ENCODE data around the gene RREB1. TPM values are rescaled to one million over a fixed set of nuclear protein-coding genes. Genes with fewer than 3 reads are reported as not detected.
A peak's percentile ranks its signal among the peaks of the same experiment; 100 is the strongest.

RREB1 gene
- total RNA-seq, 3 donors from 2014 or later, result 64.9 to 85.9 (median 74.7) TPM

DNA sequence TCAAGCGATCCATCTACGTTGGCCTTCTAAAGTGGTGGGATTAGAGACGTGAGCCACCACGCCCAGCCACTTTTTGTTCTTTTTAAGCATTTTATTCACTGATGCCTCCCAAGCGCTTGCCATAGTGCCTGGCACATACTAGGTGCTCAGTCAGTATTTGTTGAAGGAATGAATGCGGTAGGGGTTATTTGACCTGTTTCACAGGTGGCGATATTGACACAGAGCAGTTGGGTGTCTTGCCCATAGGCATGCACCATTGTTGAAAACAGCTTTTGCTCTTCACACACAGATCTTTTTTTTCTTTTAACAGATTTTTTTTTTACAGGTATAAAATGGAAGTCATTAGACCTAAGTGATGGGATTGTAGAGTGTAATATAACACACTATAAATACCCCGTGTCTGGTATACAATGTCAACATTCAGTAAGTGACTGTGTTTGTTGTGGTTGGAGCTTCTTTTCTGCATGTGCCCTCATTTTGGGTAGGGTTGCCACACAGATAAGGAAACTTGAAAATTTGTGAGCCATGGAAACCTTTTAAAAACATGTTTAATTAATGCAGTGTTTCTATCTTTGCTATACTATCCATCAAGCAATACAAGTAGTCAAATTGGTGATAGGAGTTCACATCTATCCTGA lies 24.8 kb downstream of the RREB1 start:
- TF ChIP-seq, protein P1, sequence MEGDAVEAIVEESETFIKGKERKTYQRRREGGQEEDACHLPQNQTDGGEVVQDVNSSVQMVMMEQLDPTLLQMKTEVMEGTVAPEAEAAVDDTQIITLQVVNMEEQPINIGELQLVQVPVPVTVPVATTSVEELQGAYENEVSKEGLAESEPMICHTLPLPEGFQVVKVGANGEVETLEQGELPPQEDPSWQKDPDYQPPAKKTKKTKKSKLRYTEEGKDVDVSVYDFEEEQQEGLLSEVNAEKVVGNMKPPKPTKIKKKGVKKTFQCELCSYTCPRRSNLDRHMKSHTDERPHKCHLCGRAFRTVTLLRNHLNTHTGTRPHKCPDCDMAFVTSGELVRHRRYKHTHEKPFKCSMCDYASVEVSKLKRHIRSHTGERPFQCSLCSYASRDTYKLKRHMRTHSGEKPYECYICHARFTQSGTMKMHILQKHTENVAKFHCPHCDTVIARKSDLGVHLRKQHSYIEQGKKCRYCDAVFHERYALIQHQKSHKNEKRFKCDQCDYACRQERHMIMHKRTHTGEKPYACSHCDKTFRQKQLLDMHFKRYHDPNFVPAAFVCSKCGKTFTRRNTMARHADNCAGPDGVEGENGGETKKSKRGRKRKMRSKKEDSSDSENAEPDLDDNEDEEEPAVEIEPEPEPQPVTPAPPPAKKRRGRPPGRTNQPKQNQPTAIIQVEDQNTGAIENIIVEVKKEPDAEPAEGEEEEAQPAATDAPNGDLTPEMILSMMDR (IDR thresholded peaks at IDR 0.05), result no peak
- Histone ChIP-seq H3K36me3 (ENCODE audit: low read depth) (no peaks in the 10 kb centered on the region), H3K9me3 (no peaks in the 10 kb centered on the region), H3K4me3 (no peak overlapping the region), H3K4me1 (ENCODE audit: low read depth) (peaks cover 54% of the 10 kb centered on the region)
- DNase-seq, result no peak
- ATAC-seq, result no peak
- intact Hi-C loops (cut with DNase I, micrococcal nuclease), result no loop called here

GRCh38 chr6:7134999-7135745 lies 27.4 kb downstream of the RREB1 start:
- Histone ChIP-seq H3K4me3 (no peak overlapping the region), H3K36me3 (ENCODE audit: low read depth) (no peaks in the 10 kb centered on the region), H3K4me1 (ENCODE audit: low read depth) (peaks cover 63% of the 10 kb centered on the region), H3K9me3 (no peaks in the 10 kb centered on the region)
- no peak for DNase-seq
- TF ChIP-seq, protein P1 (IDR thresholded peaks at IDR 0.05), result no peak
- no peak for ATAC-seq
- intact Hi-C loops (cut with DNase I, micrococcal nuclease), result no loop called here

- DNase-seq (no peak), ATAC-seq (peak; percentile 23)
- Histone ChIP-seq H3K4me1 (ENCODE audit: low read depth) (peaks cover 61% of the 10 kb centered on the region), H3K4me3 (no peak overlapping the region), H3K9me3 (no peaks in the 10 kb centered on the region), H3K36me3 (ENCODE audit: low read depth) (no peaks in the 10 kb centered on the region)
- intact Hi-C loops (cut with DNase I, micrococcal nuclease), result no loop called here
- TF ChIP-seq, protein P1 (IDR thresholded peaks at IDR 0.05), result no peak
Measured at GRCh38 chr6:7135755-7136154, 28.0 kb downstream of the RREB1 start.

DNA sequence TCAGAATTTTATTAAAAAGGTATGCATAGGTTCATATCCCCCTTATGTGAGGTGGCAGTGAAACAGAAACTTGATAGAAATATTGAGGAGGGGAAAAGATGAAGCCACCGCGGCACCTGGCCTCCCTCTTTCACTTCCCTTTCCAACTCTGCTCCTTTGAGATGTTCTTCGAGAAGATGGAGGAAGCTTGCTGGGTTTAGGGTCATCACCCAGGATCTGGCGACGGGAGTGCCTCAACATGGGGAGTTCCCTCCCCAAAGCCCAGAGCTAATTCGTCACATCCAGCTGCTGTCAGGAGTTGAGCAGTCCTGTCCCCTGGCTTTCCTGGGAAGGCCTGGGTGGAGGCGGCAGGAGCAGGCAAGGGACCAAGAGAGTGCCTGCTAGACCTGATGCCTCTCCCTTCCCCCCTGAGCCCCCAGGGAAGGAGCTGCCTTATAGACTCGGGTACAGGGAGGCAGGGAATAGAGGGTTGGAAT lies 29.1 kb downstream of the RREB1 start:
- intact Hi-C loops (cut with DNase I, micrococcal nuclease), result no loop called here
- Histone ChIP-seq H3K9me3 (no peaks in the 10 kb centered on the region), H3K36me3 (ENCODE audit: low read depth) (no peaks in the 10 kb centered on the region), H3K4me1 (ENCODE audit: low read depth) (peaks cover 61% of the 10 kb centered on the region), H3K4me3 (no peak overlapping the region)
- TF ChIP-seq, protein P1 (IDR thresholded peaks at IDR 0.05), result no peak
- peak in 1 of 3 donors; percentile 54 for DNase-seq
- ATAC-seq, result no peak

DNA sequence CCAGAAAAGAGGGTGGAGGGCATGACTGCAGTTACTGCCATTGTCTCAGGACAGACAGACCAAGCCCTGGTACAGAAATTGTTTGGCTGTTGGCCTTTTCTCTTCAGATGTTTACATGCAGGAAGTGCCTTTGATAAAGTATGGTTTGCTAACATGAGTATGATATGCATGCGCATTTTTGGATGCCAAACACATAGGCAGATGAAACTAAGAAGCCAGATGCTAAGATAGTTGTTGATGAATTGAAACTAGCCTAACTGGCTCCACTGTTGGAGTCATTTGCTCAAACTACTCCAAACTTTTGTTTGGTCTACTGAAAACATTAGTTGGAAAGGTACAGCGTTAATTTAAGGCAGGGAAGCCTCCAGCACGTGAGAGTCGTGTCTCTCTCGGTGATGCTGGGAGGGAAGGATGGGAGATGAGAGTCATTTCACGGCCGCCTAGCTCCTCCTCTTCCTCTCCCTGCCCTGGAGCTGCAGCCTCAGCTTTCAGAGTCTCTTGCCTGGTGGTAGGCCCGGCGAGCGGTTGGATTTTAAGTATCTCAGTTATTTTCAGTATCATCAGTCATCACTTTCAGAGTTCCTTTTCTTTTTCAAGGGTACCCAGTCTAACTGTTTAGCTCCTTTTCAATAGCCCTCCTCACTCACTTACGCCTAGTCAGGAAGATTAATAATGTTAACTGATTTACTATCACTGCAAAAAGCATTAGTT lies 29.7 kb downstream of the RREB1 start:
- Histone ChIP-seq H3K36me3 (ENCODE audit: low read depth) (no peaks in the 10 kb centered on the region), H3K4me1 (ENCODE audit: low read depth) (peaks cover 57% of the 10 kb centered on the region), H3K4me3 (no peak overlapping the region), H3K9me3 (no peaks in the 10 kb centered on the region)
- peak; percentile 59 to 73 (median 60) for DNase-seq
- intact Hi-C loops (cut with DNase I, micrococcal nuclease), result no loop called here
- ATAC-seq, result peak; percentile 16
- TF ChIP-seq, protein P1 (IDR thresholded peaks at IDR 0.05), result no peak

Data from mucosa of descending colon (tissue), 3 donors.